Measurements from ENCODE around the gene C20orf202. TPM values are rescaled to one million over a fixed set of nuclear protein-coding genes. Genes with fewer than 3 reads are reported as not detected.

Gene C20orf202
- total and polyA plus RNA-seq, 9 donors: 0.20 to 0.73 (median 0.43) TPM

DNA sequence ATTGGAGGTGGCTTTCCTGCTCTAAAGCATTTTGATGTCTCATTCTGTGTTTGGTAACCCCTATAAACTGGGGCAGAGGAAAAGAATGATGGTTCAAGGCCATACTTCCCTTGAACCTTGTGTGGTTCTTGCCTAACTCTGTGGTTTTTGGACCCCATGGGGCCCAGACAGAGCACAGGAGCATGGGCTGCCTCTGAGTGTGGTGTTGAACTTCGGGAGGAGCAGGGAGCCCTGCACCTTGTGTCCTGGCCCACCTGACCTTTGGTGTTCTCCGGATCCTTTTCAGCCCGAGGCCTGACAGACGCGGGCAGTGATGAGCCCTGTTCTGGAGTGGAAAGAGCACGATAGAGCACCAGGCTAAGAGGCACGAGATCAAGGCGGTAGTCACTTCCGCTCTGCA is 37.3 kb upstream of the C20orf202 start:
- H3K9me3 ChIP-seq (replicated peaks; ENCODE audit: control insufficient read depth, low read depth, low read length): no peaks in the 10 kb centered on the region
- H3K27me3 ChIP-seq (ENCODE audit: control insufficient read depth, insufficient read depth, low read length): no peaks in the 10 kb centered on the region
- H3K4me3 ChIP-seq (ENCODE audit: low read length): no peak overlapping the region
- H3K4me1 ChIP-seq (ENCODE audit: control insufficient read depth, insufficient read depth, low read length): no peaks in the 10 kb centered on the region
- WGBS (ENCODE audit: insufficient coverage): 100% methylated on average over 6 of the region's 9 CpGs
- peaks cover 81% of the 10 kb centered on the region for H3K36me3 ChIP-seq (ENCODE audit: control insufficient read depth, insufficient read depth, low read length)
- no peak overlapping the region for H3K27ac ChIP-seq (ENCODE audit: low read length)
- no peak for DNase-seq

DNA sequence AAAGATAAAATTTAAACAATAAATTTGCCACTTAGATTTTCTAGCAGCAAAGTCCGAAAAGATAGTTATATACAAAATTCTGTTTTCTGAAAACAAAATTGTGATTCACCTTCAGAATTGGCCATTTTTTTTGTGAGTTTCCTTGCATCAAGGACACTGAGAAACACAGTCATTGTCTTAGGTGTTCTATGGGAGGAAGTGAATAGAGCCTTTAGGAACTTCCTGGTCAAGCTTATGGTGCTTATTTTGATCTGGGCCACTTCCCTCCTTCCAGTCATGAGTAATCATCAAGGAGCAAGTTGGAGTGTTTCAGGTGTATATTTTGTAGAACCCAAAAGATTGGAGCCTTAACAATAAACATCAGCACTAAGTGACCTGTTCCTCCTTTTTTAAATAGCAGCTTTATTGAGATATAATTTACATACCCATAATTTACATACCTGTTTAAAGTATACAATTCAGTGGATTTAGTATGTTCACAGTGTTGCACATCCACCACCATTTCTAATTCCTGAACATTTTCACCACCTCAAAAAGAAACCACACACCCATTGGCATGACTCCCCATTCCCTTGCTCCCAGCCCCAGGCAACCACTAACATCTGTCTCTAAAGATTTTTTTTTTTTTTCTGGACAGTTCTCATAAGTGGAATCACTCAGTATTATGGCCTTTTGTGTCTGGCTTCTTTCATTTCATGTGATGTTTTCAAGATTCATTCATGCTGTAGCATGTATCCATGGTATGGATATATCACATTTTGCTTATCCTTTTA is 36.1 kb upstream of the C20orf202 start:
- whole genome bisulfite sequencing (ENCODE audit: insufficient coverage): no CpG with 5 or more reads among the region's 1 CpG
- H3K27ac ChIP-seq (ENCODE audit: low read length): no peak overlapping the region
- DNase-seq: no peak
- H3K27me3 ChIP-seq (ENCODE audit: control insufficient read depth, insufficient read depth, low read length): no peaks in the 10 kb centered on the region
- no peak overlapping the region for H3K4me3 ChIP-seq (ENCODE audit: low read length)
- H3K4me1 ChIP-seq (ENCODE audit: control insufficient read depth, insufficient read depth, low read length): no peaks in the 10 kb centered on the region
- no peaks in the 10 kb centered on the region for H3K9me3 ChIP-seq (replicated peaks; ENCODE audit: control insufficient read depth, low read depth, low read length)
- peaks cover 80% of the 10 kb centered on the region for H3K36me3 ChIP-seq (ENCODE audit: control insufficient read depth, insufficient read depth, low read length)

- no peaks in the 10 kb centered on the region for H3K9me3 ChIP-seq (replicated peaks; ENCODE audit: control insufficient read depth, low read depth, low read length)
- no peaks in the 10 kb centered on the region for H3K4me1 ChIP-seq (ENCODE audit: control insufficient read depth, insufficient read depth, low read length)
- H3K27me3 ChIP-seq (ENCODE audit: control insufficient read depth, insufficient read depth, low read length): no peaks in the 10 kb centered on the region
- H3K36me3 ChIP-seq (ENCODE audit: control insufficient read depth, insufficient read depth, low read length): peaks cover 73% of the 10 kb centered on the region
- no peak overlapping the region for H3K27ac ChIP-seq (ENCODE audit: low read length)
- H3K4me3 ChIP-seq (ENCODE audit: low read length): no peak overlapping the region
- no peak for DNase-seq
- WGBS (ENCODE audit: insufficient coverage): 97% methylated on average over 5 of the region's 5 CpGs
Measured at GRCh38 chr20:1169224-1169623, 34.0 kb upstream of the C20orf202 start.

- DNase-seq: peak; percentile 41
- Histone ChIP-seq H3K4me3 (ENCODE audit: low read length) (no peak overlapping the region), H3K36me3 (ENCODE audit: control insufficient read depth, insufficient read depth, low read length) (peaks cover 68% of the 10 kb centered on the region), H3K4me1 (ENCODE audit: control insufficient read depth, insufficient read depth, low read length) (no peaks in the 10 kb centered on the region), H3K9me3 (replicated peaks; ENCODE audit: control insufficient read depth, low read depth, low read length) (no peaks in the 10 kb centered on the region), H3K27me3 (ENCODE audit: control insufficient read depth, insufficient read depth, low read length) (no peaks in the 10 kb centered on the region), H3K27ac (ENCODE audit: low read length) (no peak overlapping the region)
- WGBS (ENCODE audit: insufficient coverage): 47% methylated on average over 3 of the region's 4 CpGs
Measured at GRCh38 chr20:1171461-1172093, 31.7 kb upstream of the C20orf202 start.

GRCh38 chr20:1173698-1174097 is 29.6 kb upstream of the C20orf202 start:
- H3K4me3 ChIP-seq (ENCODE audit: low read length): no peak overlapping the region
- no peak overlapping the region for H3K27ac ChIP-seq (ENCODE audit: low read length)
- H3K4me1 ChIP-seq (ENCODE audit: control insufficient read depth, insufficient read depth, low read length): no peaks in the 10 kb centered on the region
- DNase-seq: no peak
- H3K36me3 ChIP-seq (ENCODE audit: control insufficient read depth, insufficient read depth, low read length): peaks cover 57% of the 10 kb centered on the region
- no peaks in the 10 kb centered on the region for H3K27me3 ChIP-seq (ENCODE audit: control insufficient read depth, insufficient read depth, low read length)
- H3K9me3 ChIP-seq (replicated peaks; ENCODE audit: control insufficient read depth, low read depth, low read length): no peaks in the 10 kb centered on the region
- 45% methylated on average over 3 of the region's 4 CpGs for WGBS (ENCODE audit: insufficient coverage)

- no peak overlapping the region for H3K27ac ChIP-seq (ENCODE audit: low read length)
- H3K4me3 ChIP-seq (ENCODE audit: low read length): no peak overlapping the region
- no peaks in the 10 kb centered on the region for H3K4me1 ChIP-seq (ENCODE audit: control insufficient read depth, insufficient read depth, low read length)
- no peak for DNase-seq
- H3K36me3 ChIP-seq (ENCODE audit: control insufficient read depth, insufficient read depth, low read length): peaks cover 46% of the 10 kb centered on the region
- WGBS (ENCODE audit: insufficient coverage): 76% methylated on average over 3 of the region's 8 CpGs
- H3K9me3 ChIP-seq (replicated peaks; ENCODE audit: control insufficient read depth, low read depth, low read length): no peaks in the 10 kb centered on the region
- no peaks in the 10 kb centered on the region for H3K27me3 ChIP-seq (ENCODE audit: control insufficient read depth, insufficient read depth, low read length)
Measured at GRCh38 chr20:1174787-1175186, 28.5 kb upstream of the C20orf202 start.

DNA sequence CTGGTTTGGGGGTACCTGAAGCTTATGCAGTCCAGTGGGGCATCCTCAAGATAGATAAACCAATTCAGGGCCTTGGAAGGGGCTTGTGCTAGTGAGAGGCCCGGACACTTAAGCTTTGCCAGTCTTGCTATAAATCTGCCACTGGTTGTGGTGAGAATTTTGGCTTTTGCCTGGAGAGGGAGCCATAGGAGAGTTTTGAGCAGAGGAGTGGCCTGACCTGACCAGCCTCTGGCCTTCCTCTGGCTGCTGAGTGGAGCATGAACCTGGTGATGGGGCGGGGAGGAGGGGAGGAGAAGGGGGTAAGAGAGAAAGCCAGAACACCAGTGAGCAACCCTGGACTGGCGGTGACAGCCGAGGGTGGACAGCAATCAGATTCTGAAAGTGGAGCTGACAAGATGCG is 25.6 kb upstream of the C20orf202 start:
- no peaks in the 10 kb centered on the region for H3K9me3 ChIP-seq (replicated peaks; ENCODE audit: control insufficient read depth, low read depth, low read length)
- DNase-seq: no peak
- WGBS (ENCODE audit: insufficient coverage): 78% methylated on average over 4 of the region's 5 CpGs
- H3K4me3 ChIP-seq (ENCODE audit: low read length): no peak overlapping the region
- no peak overlapping the region for H3K27ac ChIP-seq (ENCODE audit: low read length)
- H3K4me1 ChIP-seq (ENCODE audit: control insufficient read depth, insufficient read depth, low read length): no peaks in the 10 kb centered on the region
- peaks cover 23% of the 10 kb centered on the region for H3K36me3 ChIP-seq (ENCODE audit: control insufficient read depth, insufficient read depth, low read length)
- peaks cover 6% of the 10 kb centered on the region for H3K27me3 ChIP-seq (ENCODE audit: control insufficient read depth, insufficient read depth, low read length)

DNA sequence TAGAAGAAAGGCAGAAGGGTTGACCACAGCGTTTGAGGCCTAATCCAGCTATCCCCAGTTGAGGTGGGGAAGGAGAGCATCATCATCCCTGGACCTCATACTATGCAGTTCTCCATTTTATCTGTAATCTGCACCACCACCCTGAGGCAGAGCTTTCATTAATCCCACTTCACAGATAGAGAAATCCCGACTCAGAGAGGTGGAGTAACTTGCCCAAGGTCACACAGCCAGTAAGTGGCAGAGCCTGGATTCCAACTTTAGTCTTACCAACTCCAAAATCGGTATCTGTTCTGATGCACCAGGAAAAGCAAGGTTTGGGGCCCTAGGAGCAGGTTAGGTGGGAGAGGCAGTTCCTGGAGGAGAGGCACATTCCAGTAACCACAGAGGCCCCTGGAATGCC is 25.2 kb upstream of the C20orf202 start:
- Histone ChIP-seq H3K4me1 (ENCODE audit: control insufficient read depth, insufficient read depth, low read length) (no peaks in the 10 kb centered on the region), H3K27ac (ENCODE audit: low read length) (no peak overlapping the region), H3K4me3 (ENCODE audit: low read length) (no peak overlapping the region), H3K36me3 (ENCODE audit: control insufficient read depth, insufficient read depth, low read length) (peaks cover 19% of the 10 kb centered on the region), H3K27me3 (ENCODE audit: control insufficient read depth, insufficient read depth, low read length) (peaks cover 8% of the 10 kb centered on the region), H3K9me3 (replicated peaks; ENCODE audit: control insufficient read depth, low read depth, low read length) (no peaks in the 10 kb centered on the region)
- DNase-seq: no peak
- WGBS (ENCODE audit: insufficient coverage): no CpG with 5 or more reads among the region's 3 CpGs

- no peak overlapping the region for H3K4me3 ChIP-seq (ENCODE audit: low read length)
- H3K4me1 ChIP-seq (ENCODE audit: control insufficient read depth, insufficient read depth, low read length): no peaks in the 10 kb centered on the region
- 100% methylated on average over 2 of the region's 3 CpGs for WGBS (ENCODE audit: insufficient coverage)
- no peak overlapping the region for H3K27ac ChIP-seq (ENCODE audit: low read length)
- H3K9me3 ChIP-seq (replicated peaks; ENCODE audit: control insufficient read depth, low read depth, low read length): no peaks in the 10 kb centered on the region
- DNase-seq: no peak
- H3K36me3 ChIP-seq (ENCODE audit: control insufficient read depth, insufficient read depth, low read length): peaks cover 17% of the 10 kb centered on the region
- H3K27me3 ChIP-seq (ENCODE audit: control insufficient read depth, insufficient read depth, low read length): peaks cover 11% of the 10 kb centered on the region
Measured at GRCh38 chr20:1178623-1179022, 24.6 kb upstream of the C20orf202 start.

DNA sequence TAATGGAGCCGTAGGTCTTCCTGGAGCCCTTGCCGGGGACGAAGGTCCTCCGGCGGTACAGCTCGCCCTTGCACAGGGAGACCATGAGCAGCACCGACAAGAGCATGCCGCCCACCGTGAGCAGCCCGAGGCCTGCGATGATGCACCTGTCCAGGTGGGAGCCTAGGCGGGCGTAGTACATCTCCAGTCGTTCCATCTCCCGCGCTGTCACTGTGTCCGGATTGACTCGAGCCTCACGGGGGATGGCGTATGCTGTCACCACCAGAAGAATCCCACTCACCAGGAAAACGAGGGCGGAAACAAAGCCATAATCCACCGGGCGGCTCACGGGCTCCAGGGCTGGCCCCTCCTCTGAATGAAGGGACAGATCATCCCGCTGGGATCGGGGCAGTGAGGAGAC is 22.3 kb upstream of the C20orf202 start:
- no peak for DNase-seq
- H3K36me3 ChIP-seq (ENCODE audit: control insufficient read depth, insufficient read depth, low read length): peaks cover 6% of the 10 kb centered on the region
- no peaks in the 10 kb centered on the region for H3K9me3 ChIP-seq (replicated peaks; ENCODE audit: control insufficient read depth, low read depth, low read length)
- peaks cover 3% of the 10 kb centered on the region for H3K4me1 ChIP-seq (ENCODE audit: control insufficient read depth, insufficient read depth, low read length)
- 92% methylated on average over 20 of the region's 27 CpGs for WGBS (ENCODE audit: insufficient coverage)
- H3K27ac ChIP-seq (ENCODE audit: low read length): no peak overlapping the region
- H3K27me3 ChIP-seq (ENCODE audit: control insufficient read depth, insufficient read depth, low read length): peaks cover 29% of the 10 kb centered on the region
- H3K4me3 ChIP-seq (ENCODE audit: low read length): no peak overlapping the region

All from muscle of leg (tissue), 11 donors.